Suprapubic skin (tissue), 4 donors: ENCODE measurements around the gene PTCH1. TPM values are rescaled to one million over a fixed set of nuclear protein-coding genes. Genes with fewer than 3 reads are reported as not detected.

Experiments used
- DNase-seq, 2 donors: peaks; one replicate each; pipeline ENCODE4 v3.0.0-alpha.2; 2019; ENCODE audit warnings: low spot score in 2 of 2
- H3K27ac ChIP-seq: fragments of 200-600 bp; sonication (generic); one replicate; pipeline ENCODE4 v1.5.1; 2019
- H3K27me3 ChIP-seq: fragments of 200-600 bp; sonication (generic); one replicate; pipeline ENCODE4 v1.5.1; 2019
- H3K36me3 ChIP-seq: fragments of 200-600 bp; sonication (generic); one replicate; pipeline ENCODE4 v1.5.1; 2019
- H3K4me1 ChIP-seq: fragments of 200-600 bp; sonication (generic); one replicate; pipeline ENCODE4 v1.5.1; 2019
- H3K4me3 ChIP-seq: fragments of 200-600 bp; sonication (generic); one replicate; pipeline ENCODE4 v1.5.1; 2019; ENCODE audit warnings: mild to moderate bottlenecking
- H3K9me3 ChIP-seq: fragments of 200-600 bp; sonication (generic); one replicate; pipeline ENCODE4 v1.5.1; 2019
- CTCF ChIP-seq, 2 donors: fragments of 200-600 bp in 1 of 2; fragments of 450-650 bp in 1 of 2; sonication (generic) in 1 of 2; IDR thresholded peaks; one replicate each; pipeline ENCODE4 v1.5.1; 2016 to 2019; ENCODE audit warnings: antibody characterized with exemption in 2 of 2, mild to moderate bottlenecking in 1 of 2, moderate library complexity in 1 of 2
- EP300 ChIP-seq: sonication (generic); formaldehyde crosslinking; IDR thresholded peaks from one replicate; pipeline ENCODE4 v1.6.1; 2017; ENCODE audit warnings: antibody characterized with exemption
- POLR2A ChIP-seq, 2 donors: fragments of 450-650 bp; IDR thresholded peaks; one replicate each; pipeline ENCODE4 v1.6.1; 2017; ENCODE audit warnings: antibody characterized with exemption in 2 of 2, mild to moderate bottlenecking in 2 of 2, moderate library complexity in 2 of 2
- POLR2AphosphoS5 ChIP-seq, 3 donors: sonication (generic); formaldehyde crosslinking; IDR thresholded peaks; one replicate each; pipeline ENCODE4 v1.6.1; 2017; ENCODE audit warnings: antibody characterized with exemption in 3 of 3
- WGBS: methylation state at CpG from one replicate; pipeline ENCODE4 v1.1.5; 2018; 5-methylcytosine and 5-hydroxymethylcytosine counted together
- total RNA-seq, 4 donors: library from RNA; depleted of rRNA; stranded (reverse); fragments of >200 nt; gene quantifications; one replicate each; pipeline ENCODE4 v1.1.0, GENCODE V29; 2016

PTCH1 gene
- total RNA-seq, 4 donors from 2014 or later = 9.9 to 59.0 (median 27.9) TPM

- Histone ChIP-seq H3K9me3 (no peaks in the 10 kb centered on the region), H3K36me3 (peaks cover 20% of the 10 kb centered on the region), H3K27me3 (no peaks in the 10 kb centered on the region), H3K4me1 (peaks cover 23% of the 10 kb centered on the region), H3K27ac (no peak overlapping the region), H3K4me3 (no peak overlapping the region)
- TF ChIP-seq CTCF (IDR thresholded peaks at IDR 0.05) = no peak
- WGBS = 89% methylated on average over 6 of the region's 6 CpGs
- DNase-seq = no peak
Observed at GRCh38 chr9:95483431-95483830, 33.3 kb downstream of the PTCH1 start.

GRCh38 chr9:95482621-95483020 lies 34.1 kb downstream of the PTCH1 start:
- Histone ChIP-seq H3K9me3 (no peaks in the 10 kb centered on the region), H3K27me3 (no peaks in the 10 kb centered on the region), H3K4me1 (peaks cover 26% of the 10 kb centered on the region), H3K27ac (no peak overlapping the region), H3K4me3 (no peak overlapping the region), H3K36me3 (peaks cover 28% of the 10 kb centered on the region)
- no peak for TF ChIP-seq CTCF (IDR thresholded peaks at IDR 0.05)
- TF ChIP-seq POLR2A (IDR thresholded peaks at IDR 0.05) = no peak
- TF ChIP-seq EP300 = no peak
- no peak for TF ChIP-seq POLR2AphosphoS5 (IDR thresholded peaks at IDR 0.05)
- 97% methylated on average over 3 of the region's 3 CpGs for WGBS
- no peak for DNase-seq

GRCh38 chr9:95481000-95481399 lies 35.8 kb downstream of the PTCH1 start:
- Histone ChIP-seq H3K9me3 (no peaks in the 10 kb centered on the region), H3K27me3 (no peaks in the 10 kb centered on the region), H3K4me3 (no peak overlapping the region), H3K4me1 (peaks cover 29% of the 10 kb centered on the region), H3K27ac (no peak overlapping the region), H3K36me3 (peaks cover 45% of the 10 kb centered on the region)
- 84% methylated on average over 2 of the region's 2 CpGs for WGBS
- no peak for TF ChIP-seq CTCF (IDR thresholded peaks at IDR 0.05)
- TF ChIP-seq POLR2AphosphoS5 (IDR thresholded peaks at IDR 0.05) = no peak
- no peak for TF ChIP-seq POLR2A (IDR thresholded peaks at IDR 0.05)
- TF ChIP-seq EP300 = no peak
- no peak for DNase-seq

GRCh38 chr9:95480346-95480745 lies 36.4 kb downstream of the PTCH1 start:
- 92% methylated on average over 12 of the region's 12 CpGs for WGBS
- no peak overlapping the region for H3K27ac ChIP-seq
- H3K36me3 ChIP-seq = peaks cover 51% of the 10 kb centered on the region
- DNase-seq = no peak
- H3K4me1 ChIP-seq = peaks cover 25% of the 10 kb centered on the region
- H3K4me3 ChIP-seq = no peak overlapping the region
- TF ChIP-seq CTCF (IDR thresholded peaks at IDR 0.05) (no peak), POLR2A (IDR thresholded peaks at IDR 0.05) (no peak), EP300 (no peak), POLR2AphosphoS5 (IDR thresholded peaks at IDR 0.05) (no peak)
- no peaks in the 10 kb centered on the region for H3K27me3 ChIP-seq
- no peaks in the 10 kb centered on the region for H3K9me3 ChIP-seq

- DNase-seq = no peak
- Histone ChIP-seq H3K27ac (no peak overlapping the region), H3K4me3 (no peak overlapping the region), H3K36me3 (peaks cover 61% of the 10 kb centered on the region), H3K4me1 (peaks cover 19% of the 10 kb centered on the region), H3K27me3 (no peaks in the 10 kb centered on the region), H3K9me3 (no peaks in the 10 kb centered on the region)
- no peak for TF ChIP-seq CTCF (IDR thresholded peaks at IDR 0.05)
- no peak for TF ChIP-seq POLR2AphosphoS5 (IDR thresholded peaks at IDR 0.05)
- no peak for TF ChIP-seq POLR2A (IDR thresholded peaks at IDR 0.05)
- no peak for TF ChIP-seq EP300
- WGBS = 95% methylated on average over 9 of the region's 9 CpGs
Observed at GRCh38 chr9:95479330-95479729, 37.4 kb downstream of the PTCH1 start.
